Neuronal stem cell (in vitro differentiated cells): ENCODE measurements around the gene CHRNB4.

Experiments
- DNase-seq: peaks from one replicate; pipeline ENCODE4 v3.0.0-alpha.2; 2013; ENCODE audit warnings: low spot score
- H2AFZ ChIP-seq: one replicate; pipeline ENCODE4 v1.6.1; 2013; ENCODE audit warnings: mild to moderate bottlenecking, low read length, inconsistent platforms
- H2AK5ac ChIP-seq: 2 replicates; pipeline ENCODE4 v1.6.1; 2013; ENCODE audit warnings: low read depth, mild to moderate bottlenecking, inconsistent platforms, low read length, moderate library complexity, mixed read lengths
- H2BK120ac ChIP-seq: 2 replicates; pipeline ENCODE4 v1.6.1; 2013; ENCODE audit warnings: low read depth, mild to moderate bottlenecking, inconsistent platforms, low read length, moderate library complexity, mixed read lengths
- H2BK12ac ChIP-seq: one replicate; pipeline ENCODE4 v1.6.1; 2013; ENCODE audit warnings: low read length, inconsistent platforms
- H2BK15ac ChIP-seq: 2 replicates; pipeline ENCODE4 v1.6.1; 2013; ENCODE audit warnings: mild to moderate bottlenecking, low read length, inconsistent platforms, mixed read lengths
- H2BK5ac ChIP-seq: one replicate; pipeline ENCODE4 v1.6.1; 2013; ENCODE audit warnings: inconsistent platforms, mild to moderate bottlenecking, low read length, moderate library complexity
- H3K14ac ChIP-seq: one replicate; pipeline ENCODE4 v1.6.1; 2013; ENCODE audit warnings: low read length, inconsistent platforms
- H3K18ac ChIP-seq: 2 replicates; pipeline ENCODE4 v1.6.1; 2013; ENCODE audit warnings: low read length, inconsistent platforms
- H3K23ac ChIP-seq: 2 replicates; pipeline ENCODE4 v1.6.1; 2013; ENCODE audit warnings: low read depth, mild to moderate bottlenecking, mixed read lengths, low read length, inconsistent platforms; ENCODE audit not compliant: poor library complexity
- H3K27ac ChIP-seq: replicated peaks from 3 replicates; pipeline ENCODE4 v1.5.1; 2013; ENCODE audit warnings: low read length, inconsistent platforms
- H3K27me3 ChIP-seq, 3 experiments: 2 replicates each; pipeline ENCODE4 v1.6.1; 2013; ENCODE audit warnings: low read length in 3 of 3, mild to moderate bottlenecking in 2 of 3, inconsistent platforms in 1 of 3, low read depth in 1 of 3, mixed read lengths in 1 of 3, moderate library complexity in 1 of 3; ENCODE audit not compliant: control insufficient read depth in 3 of 3, insufficient read depth in 3 of 3
- H3K36me3 ChIP-seq, 2 donors: replicated peaks in 1 of 2; 2 replicates each; pipeline ENCODE4 v1.6.1; 2013; ENCODE audit warnings: low read length in 2 of 2; ENCODE audit not compliant: control insufficient read depth in 2 of 2, insufficient read depth in 2 of 2
- H3K4ac ChIP-seq: 2 replicates; pipeline ENCODE4 v1.6.1; 2013; ENCODE audit warnings: inconsistent platforms, mild to moderate bottlenecking, low read length, moderate library complexity
- H3K4me1 ChIP-seq, 2 donors: 1 replicate in 1 of 2; 2 replicates in 1 of 2; pipeline ENCODE4 v1.6.1; 2013; ENCODE audit warnings: low read length in 2 of 2, low read depth in 1 of 2; ENCODE audit not compliant: control insufficient read depth in 2 of 2, insufficient read depth in 1 of 2
- H3K4me2 ChIP-seq: one replicate; pipeline ENCODE4 v1.6.1; 2013; ENCODE audit warnings: mild to moderate bottlenecking, low read length, inconsistent platforms; ENCODE audit not compliant: insufficient read depth, poor library complexity, severe bottlenecking
- H3K4me3 ChIP-seq, 2 donors: 2 replicates each; pipeline ENCODE4 v1.5.1; 2013; ENCODE audit warnings: low read length in 2 of 2, mild to moderate bottlenecking in 2 of 2, inconsistent platforms in 1 of 2, moderate library complexity in 1 of 2
- H3K79me1 ChIP-seq: one replicate; pipeline ENCODE4 v1.6.1; 2013; ENCODE audit warnings: low read depth, mild to moderate bottlenecking, inconsistent platforms, low read length, moderate library complexity
- H3K9ac ChIP-seq: one replicate; pipeline ENCODE4 v1.6.1; 2013; ENCODE audit warnings: mild to moderate bottlenecking, low read depth, low read length, inconsistent platforms; ENCODE audit not compliant: poor library complexity
- H3K9me3 ChIP-seq, 2 donors: replicated peaks in 1 of 2; 2 replicates each; pipeline versions ENCODE3 to v1.6.1; 2013; ENCODE audit warnings: low read length in 2 of 2, mild to moderate bottlenecking in 2 of 2, inconsistent platforms in 1 of 2, low read depth in 1 of 2, mixed read lengths in 1 of 2, moderate library complexity in 1 of 2; ENCODE audit not compliant: control insufficient read depth in 2 of 2, insufficient read depth in 1 of 2
- H4K8ac ChIP-seq: one replicate; pipeline ENCODE4 v1.6.1; 2013; ENCODE audit warnings: low read depth, mild to moderate bottlenecking, inconsistent platforms, low read length, moderate library complexity
- H4K91ac ChIP-seq: one replicate; pipeline ENCODE4 v1.6.1; 2013; ENCODE audit warnings: low read length, low read depth, mild to moderate bottlenecking, inconsistent platforms; ENCODE audit not compliant: poor library complexity
- WGBS, 2 donors: extraction: QIAGEN DNeasy Blood & Tissue Kit; methylation state at CpG; one replicate each; pipeline ENCODE4 v1.1.7; 2013; ENCODE audit warnings: missing lambda C conversion rate in 2 of 2, mixed read lengths in 1 of 2; ENCODE audit not compliant: insufficient read length in 2 of 2, insufficient replicate concordance in 1 of 2; ENCODE audit errors: extremely low coverage in 2 of 2; 5-methylcytosine and 5-hydroxymethylcytosine counted together

CHRNB4 gene

DNA sequence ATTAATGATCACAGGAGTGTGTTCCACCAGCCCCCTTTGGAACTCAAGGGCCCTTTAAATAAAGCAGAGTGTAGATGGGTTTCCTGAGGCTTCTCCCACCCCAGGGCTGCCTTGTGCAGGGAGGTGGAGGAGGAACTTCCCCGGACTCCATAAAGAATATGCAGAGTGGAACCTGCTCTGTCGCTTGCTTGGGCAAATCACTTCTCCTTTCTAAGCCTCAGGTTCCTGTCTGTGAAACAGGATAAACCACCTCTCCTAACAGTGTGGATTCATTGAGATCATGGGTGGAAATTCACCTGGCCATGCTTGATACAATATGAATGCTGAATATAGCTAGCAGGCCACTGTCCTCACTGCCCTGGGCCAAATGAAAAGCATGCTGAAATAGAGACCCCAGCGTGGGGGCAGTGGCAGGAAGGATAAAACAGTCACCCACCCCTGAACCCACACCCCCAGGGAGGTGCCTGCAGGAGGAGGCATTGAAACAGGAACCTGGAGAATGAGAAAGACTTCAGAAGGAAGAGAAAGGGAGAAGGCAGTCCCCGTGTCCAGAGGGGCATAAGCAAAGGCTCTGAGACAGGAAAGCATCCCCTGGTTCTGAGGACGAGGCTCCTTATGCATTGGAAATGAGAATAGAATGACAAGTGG is 41.1 kb upstream of the CHRNB4 start:
- Histone ChIP-seq H2BK5ac (no peak overlapping the region), H3K4me2 (no peak overlapping the region), H3K4me1 (peaks cover 2 to 12% of the 10 kb centered on the region in 2 donors), H3K23ac (no peak overlapping the region), H3K4me3 (no peak overlapping the region), H3K27me3 (peaks cover 0 to 10% (median 0%) of the 10 kb centered on the region in 3 experiments), H3K18ac (no peak overlapping the region), H2BK120ac (no peak overlapping the region), H3K79me1 (no peaks in the 10 kb centered on the region), H3K36me3 (no peaks in the 10 kb centered on the region), H4K8ac (no peak overlapping the region), H3K27ac (no peak overlapping the region), H4K91ac (no peak overlapping the region), H3K4ac (no peak overlapping the region), H2BK15ac (no peak overlapping the region), H3K9ac (no peak overlapping the region), H3K14ac (no peak overlapping the region), H2BK12ac (no peak overlapping the region), H2AFZ (peak overlapping the region; percentile 14), H2AK5ac (no peak overlapping the region), H3K9me3 (no peaks in the 10 kb centered on the region)
- no peak for DNase-seq
- WGBS, 2 donors = no CpG with 5 or more reads among the region's 5 CpGs

DNA sequence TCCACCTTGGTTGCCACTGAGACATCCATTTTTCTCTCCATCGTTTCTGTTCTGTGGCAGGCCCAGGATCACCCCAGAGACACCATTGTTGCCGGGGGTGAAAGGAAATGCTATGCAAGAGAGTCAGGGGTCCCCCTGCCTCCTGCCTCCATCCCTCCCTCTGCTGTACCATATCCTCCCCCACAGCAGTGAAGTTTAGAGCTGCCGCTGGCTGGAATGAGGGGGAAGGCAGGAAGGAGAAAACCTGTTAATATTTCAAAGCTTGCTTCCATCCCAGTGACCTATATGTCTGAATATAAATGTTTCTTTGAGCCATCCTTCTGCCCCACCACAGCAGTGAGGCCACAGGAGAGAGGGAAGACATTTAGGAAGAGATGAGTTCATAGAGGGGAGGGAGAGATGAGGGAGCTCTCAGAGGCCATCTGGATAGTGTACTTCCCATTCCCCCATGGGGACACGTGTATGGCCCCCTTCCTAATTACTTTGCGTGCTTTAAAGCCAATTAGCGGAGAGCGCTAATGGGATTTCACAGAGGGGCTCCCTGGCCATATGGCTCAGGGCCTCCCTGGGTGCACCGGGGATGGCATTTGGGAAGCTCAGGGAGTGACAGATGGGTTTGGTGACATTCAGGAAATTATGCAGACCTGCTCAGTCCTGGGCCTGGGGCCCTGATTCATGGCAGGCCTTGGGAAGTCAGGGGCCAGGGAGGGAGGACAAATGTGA is 40.4 kb upstream of the CHRNB4 start:
- Histone ChIP-seq H2BK120ac (no peak overlapping the region), H3K9me3 (no peaks in the 10 kb centered on the region), H2BK5ac (no peak overlapping the region), H3K4me1 (peaks cover 2 to 12% of the 10 kb centered on the region in 2 donors), H2AFZ (peak overlapping the region; percentile 14), H3K36me3 (no peaks in the 10 kb centered on the region), H2AK5ac (no peak overlapping the region), H3K18ac (no peak overlapping the region), H3K14ac (no peak overlapping the region), H3K27me3 (peaks cover 0 to 5% (median 0%) of the 10 kb centered on the region in 3 experiments), H4K8ac (no peak overlapping the region), H3K4ac (no peak overlapping the region), H3K27ac (no peak overlapping the region), H3K9ac (no peak overlapping the region), H2BK12ac (no peak overlapping the region), H3K79me1 (no peaks in the 10 kb centered on the region), H3K4me2 (no peak overlapping the region), H3K23ac (no peak overlapping the region), H4K91ac (no peak overlapping the region), H3K4me3 (no peak overlapping the region), H2BK15ac (no peak overlapping the region)
- WGBS, 2 donors = no CpG with 5 or more reads among the region's 8 CpGs
- no peak for DNase-seq

DNA sequence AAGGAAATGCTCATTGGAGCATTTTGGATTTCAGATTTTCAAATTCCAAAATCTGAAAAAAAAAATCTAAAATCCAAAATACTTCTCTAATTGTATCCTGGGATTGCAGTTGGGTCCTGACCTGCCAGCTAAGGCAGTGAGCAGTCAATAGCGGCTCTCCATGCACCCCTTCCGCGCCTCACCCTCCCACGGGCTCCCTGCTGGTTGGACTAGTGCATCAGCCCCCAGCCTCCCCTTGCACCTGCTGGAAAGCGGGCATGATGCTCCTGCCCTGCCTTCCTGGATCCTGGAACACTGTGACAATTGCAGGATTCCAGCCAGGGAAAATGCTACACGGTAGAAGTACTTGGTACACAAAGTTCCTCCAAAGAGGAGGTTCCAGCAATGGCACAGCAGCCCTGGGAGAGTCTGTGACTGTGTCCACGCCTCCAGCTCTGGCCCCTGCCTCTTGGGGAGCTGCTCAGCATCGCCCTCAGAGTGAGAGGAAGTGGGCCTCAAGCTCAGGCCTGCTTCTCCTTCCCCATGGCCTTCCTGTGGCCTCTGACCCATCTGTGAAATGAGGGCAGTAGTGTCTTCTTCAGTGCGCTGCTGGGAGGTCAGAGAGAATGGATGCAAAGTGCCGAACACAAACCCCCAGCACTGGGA is 39.5 kb upstream of the CHRNB4 start:
- no peak overlapping the region for H4K8ac ChIP-seq
- H3K4me2 ChIP-seq = no peak overlapping the region
- WGBS, 2 donors = no CpG with 5 or more reads among the region's 10 CpGs
- H3K4me3 ChIP-seq = no peak overlapping the region
- no peak overlapping the region for H3K14ac ChIP-seq
- peaks cover 2 to 12% of the 10 kb centered on the region in 2 donors for H3K4me1 ChIP-seq
- H2AFZ ChIP-seq = no peak overlapping the region
- no peak for DNase-seq
- H2BK120ac ChIP-seq = no peak overlapping the region
- no peaks in the 10 kb centered on the region for H3K79me1 ChIP-seq
- no peak overlapping the region for H3K23ac ChIP-seq
- H2AK5ac ChIP-seq = no peak overlapping the region
- no peak overlapping the region for H2BK12ac ChIP-seq
- H2BK5ac ChIP-seq = no peak overlapping the region
- no peak overlapping the region for H4K91ac ChIP-seq
- H3K9me3 ChIP-seq = no peaks in the 10 kb centered on the region
- no peak overlapping the region for H3K4ac ChIP-seq
- no peak overlapping the region for H3K9ac ChIP-seq
- peaks cover 0 to 5% (median 0%) of the 10 kb centered on the region in 3 experiments for H3K27me3 ChIP-seq
- H2BK15ac ChIP-seq = no peak overlapping the region
- no peak overlapping the region for H3K27ac ChIP-seq
- H3K18ac ChIP-seq = no peak overlapping the region
- no peaks in the 10 kb centered on the region for H3K36me3 ChIP-seq

DNA sequence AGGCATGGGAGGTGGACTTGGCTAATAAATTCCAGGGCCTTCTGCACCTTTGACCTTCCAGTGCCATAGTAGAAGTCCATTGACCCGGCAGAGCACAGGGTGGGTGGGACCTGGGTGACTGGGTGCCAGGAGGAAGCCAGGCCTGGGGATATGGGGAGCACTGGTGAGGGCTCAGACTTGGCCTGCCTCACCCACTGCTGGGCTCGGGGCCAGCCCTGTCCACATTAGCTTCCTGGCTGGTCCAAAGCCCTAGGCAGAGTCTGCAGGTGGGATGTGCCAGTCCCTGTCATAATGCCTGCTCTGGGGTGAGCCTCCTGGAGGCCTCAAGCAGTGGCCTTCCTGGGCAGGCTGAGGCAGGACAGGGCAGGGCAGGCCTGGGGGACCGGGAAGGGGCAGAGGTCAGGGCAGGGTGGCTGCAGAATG is 38.1 kb upstream of the CHRNB4 start:
- Histone ChIP-seq H2AFZ (no peak overlapping the region), H2BK15ac (no peak overlapping the region), H2BK12ac (no peak overlapping the region), H3K4me2 (no peak overlapping the region), H2AK5ac (no peak overlapping the region), H4K8ac (no peak overlapping the region), H3K9me3 (no peaks in the 10 kb centered on the region), H3K9ac (no peak overlapping the region), H4K91ac (no peak overlapping the region), H3K4me1 (peaks cover 0 to 8% of the 10 kb centered on the region in 2 donors), H2BK5ac (no peak overlapping the region), H3K18ac (peak overlapping the region; percentile 77), H3K27me3 (peaks cover 0 to 5% (median 0%) of the 10 kb centered on the region in 3 experiments), H2BK120ac (no peak overlapping the region), H3K14ac (no peak overlapping the region), H3K4ac (no peak overlapping the region), H3K27ac (no peak overlapping the region), H3K4me3 (no peak overlapping the region), H3K23ac (no peak overlapping the region), H3K79me1 (no peaks in the 10 kb centered on the region), H3K36me3 (no peaks in the 10 kb centered on the region)
- no peak for DNase-seq
- WGBS, 2 donors = no CpG with 5 or more reads among the region's 3 CpGs
